HL-60 (cell line): ENCODE results near the gene FOXP1.

Experiments
- DNase-seq, 2 experiments: peaks; one replicate each; pipeline ENCODE4 v3.0.0-alpha.2; 2010 to 2020; ENCODE audit warnings: low read depth in 1 of 2, low spot score in 1 of 2
- H3K27ac ChIP-seq: fragments of 250-450 bp; sonication (Bioruptor Pico); replicated peaks from 2 replicates; pipeline ENCODE4 v1.5.1; 2020; ENCODE audit warnings: mild to moderate bottlenecking, moderate library complexity
- H3K27me3 ChIP-seq: fragments of 250-450 bp; sonication (Bioruptor Pico); 2 replicates; pipeline ENCODE4 v1.5.1; 2021; ENCODE audit warnings: mild to moderate bottlenecking, moderate library complexity; ENCODE audit not compliant: insufficient read depth, poor library complexity, severe bottlenecking
- H3K4me3 ChIP-seq: replicated peaks from 2 replicates; pipeline ENCODE4 v1.5.1; 2011; ENCODE audit warnings: mild to moderate bottlenecking, control low read depth, low read length; ENCODE audit not compliant: insufficient read depth
- CTCF ChIP-seq: IDR thresholded peaks from one replicate; pipeline ENCODE4 v1.5.1; 2011; ENCODE audit warnings: low read length, control low read depth, inconsistent platforms; ENCODE audit not compliant: insufficient read depth
- GABPA ChIP-seq: IDR thresholded peaks from 2 replicates; pipeline ENCODE4 v1.6.1; 2012; ENCODE audit warnings: low read depth
- POLR2AphosphoS5 ChIP-seq: IDR thresholded peaks from 2 replicates; pipeline ENCODE4 v1.6.1; 2012; ENCODE audit warnings: low read depth
- REST ChIP-seq: IDR thresholded peaks from 2 replicates; pipeline ENCODE4 v1.6.1; 2012; ENCODE audit warnings: low read depth; ENCODE audit not compliant: insufficient replicate concordance
- SPI1 ChIP-seq: IDR thresholded peaks from 2 replicates; pipeline ENCODE4 v1.6.1; 2012; ENCODE audit warnings: low read depth, mild to moderate bottlenecking, borderline replicate concordance

The FOXP1 gene

GRCh38 chr3:71421475-71421819 is 162.1 kb downstream of the FOXP1 start:
- no peaks in the 10 kb centered on the region for H3K27me3 ChIP-seq
- H3K27ac ChIP-seq, result no peak overlapping the region
- no peak for TF ChIP-seq GABPA
- TF ChIP-seq REST, result no peak
- TF ChIP-seq CTCF, result no peak
- TF ChIP-seq SPI1, result no peak
- TF ChIP-seq POLR2AphosphoS5, result no peak
- H3K4me3 ChIP-seq, result no peak overlapping the region
- no peak for DNase-seq

GRCh38 chr3:71419369-71419768 is 164.2 kb downstream of the FOXP1 start:
- Histone ChIP-seq H3K27ac (no peak overlapping the region), H3K4me3 (no peak overlapping the region), H3K27me3 (no peaks in the 10 kb centered on the region)
- no peak for TF ChIP-seq GABPA
- TF ChIP-seq SPI1, result no peak
- no peak for TF ChIP-seq CTCF
- no peak for TF ChIP-seq POLR2AphosphoS5
- no peak for TF ChIP-seq REST
- DNase-seq, result no peak

- no peak overlapping the region for H3K4me3 ChIP-seq
- no peaks in the 10 kb centered on the region for H3K27me3 ChIP-seq
- no peak overlapping the region for H3K27ac ChIP-seq
- no peak for DNase-seq
- TF ChIP-seq POLR2AphosphoS5, result no peak
- TF ChIP-seq GABPA, result no peak
- TF ChIP-seq CTCF, result no peak
- no peak for TF ChIP-seq SPI1
- no peak for TF ChIP-seq REST
Observed at GRCh38 chr3:71417791-71418190, 165.7 kb downstream of the FOXP1 start.
